Stomach smooth muscle (tissue), 2 donors: ENCODE data around the gene SMYD3.

Source experiments
- H3K27ac ChIP-seq: one replicate; pipeline ENCODE4 v1.7.0; 2013; ENCODE audit warnings: mild to moderate bottlenecking, low read length, inconsistent platforms
- H3K27me3 ChIP-seq, 2 donors: one replicate each; pipeline ENCODE4 v1.7.0; 2013; ENCODE audit warnings: low read length in 2 of 2; ENCODE audit not compliant: insufficient read depth in 2 of 2, control insufficient read depth in 1 of 2
- H3K36me3 ChIP-seq, 2 donors: one replicate each; pipeline ENCODE4 v1.7.0; 2013; ENCODE audit warnings: low read length in 2 of 2; ENCODE audit not compliant: control insufficient read depth in 2 of 2, insufficient read depth in 2 of 2
- H3K4me1 ChIP-seq: one replicate; pipeline ENCODE4 v1.7.0; 2013; ENCODE audit warnings: low read length; ENCODE audit not compliant: control insufficient read depth, insufficient read depth
- H3K4me3 ChIP-seq, 2 donors: one replicate each; pipeline ENCODE4 v1.7.0; 2013; ENCODE audit warnings: low read length in 2 of 2
- H3K9ac ChIP-seq, 2 donors: one replicate each; pipeline ENCODE4 v1.7.0; 2013; ENCODE audit warnings: low read length in 2 of 2, mild to moderate bottlenecking in 1 of 2
- H3K9me3 ChIP-seq, 2 donors: one replicate each; pipeline ENCODE4 v1.7.0; 2013; ENCODE audit warnings: low read length in 2 of 2; ENCODE audit not compliant: control insufficient read depth in 2 of 2
- donor health status: healthy.
- donor health status: Pancreatic carcinoma.

Gene SMYD3

DNA sequence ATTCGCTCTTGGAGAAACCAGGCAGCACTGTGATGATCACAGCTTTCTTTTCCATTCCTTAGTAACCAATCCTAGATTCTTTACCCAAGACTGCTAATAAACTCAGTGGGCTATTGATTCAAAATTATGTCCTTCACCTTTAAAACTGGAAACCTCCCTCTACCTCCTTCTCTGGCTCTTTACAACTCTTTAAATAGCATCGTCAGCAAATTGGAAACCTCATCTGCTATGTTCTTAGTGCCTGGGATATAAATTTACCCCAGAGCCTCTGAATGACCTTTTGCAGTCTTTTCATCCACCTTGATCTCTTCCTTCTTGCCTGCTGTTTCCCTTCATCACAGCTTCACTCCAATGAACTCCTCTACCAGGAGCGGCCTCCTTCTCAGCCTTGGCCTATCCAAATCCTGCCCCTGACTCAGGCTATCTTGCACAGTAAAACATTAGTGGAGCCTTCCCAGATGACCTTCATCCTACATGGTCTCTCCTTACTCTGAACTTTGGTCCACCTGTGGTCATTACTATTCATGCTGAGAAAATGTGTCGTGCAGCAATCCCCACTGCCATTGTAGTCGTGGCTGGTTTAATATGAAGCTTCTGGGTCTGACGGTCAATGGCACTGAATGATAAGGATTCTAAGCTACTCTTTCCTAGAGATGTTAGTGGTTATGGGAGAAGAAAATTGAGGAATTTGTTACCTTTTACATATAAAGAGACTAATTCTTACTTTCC is 644.1 kb downstream of the SMYD3 start:
- Histone ChIP-seq H3K27me3 (no peaks in the 10 kb centered on the region), H3K9me3 (no peaks in the 10 kb centered on the region), H3K36me3 (peaks cover 0 to 3% of the 10 kb centered on the region in 2 donors), H3K27ac (no peak overlapping the region), H3K4me1 (peaks cover 18% of the 10 kb centered on the region), H3K4me3 (no peak overlapping the region), H3K9ac (no peak overlapping the region)

DNA sequence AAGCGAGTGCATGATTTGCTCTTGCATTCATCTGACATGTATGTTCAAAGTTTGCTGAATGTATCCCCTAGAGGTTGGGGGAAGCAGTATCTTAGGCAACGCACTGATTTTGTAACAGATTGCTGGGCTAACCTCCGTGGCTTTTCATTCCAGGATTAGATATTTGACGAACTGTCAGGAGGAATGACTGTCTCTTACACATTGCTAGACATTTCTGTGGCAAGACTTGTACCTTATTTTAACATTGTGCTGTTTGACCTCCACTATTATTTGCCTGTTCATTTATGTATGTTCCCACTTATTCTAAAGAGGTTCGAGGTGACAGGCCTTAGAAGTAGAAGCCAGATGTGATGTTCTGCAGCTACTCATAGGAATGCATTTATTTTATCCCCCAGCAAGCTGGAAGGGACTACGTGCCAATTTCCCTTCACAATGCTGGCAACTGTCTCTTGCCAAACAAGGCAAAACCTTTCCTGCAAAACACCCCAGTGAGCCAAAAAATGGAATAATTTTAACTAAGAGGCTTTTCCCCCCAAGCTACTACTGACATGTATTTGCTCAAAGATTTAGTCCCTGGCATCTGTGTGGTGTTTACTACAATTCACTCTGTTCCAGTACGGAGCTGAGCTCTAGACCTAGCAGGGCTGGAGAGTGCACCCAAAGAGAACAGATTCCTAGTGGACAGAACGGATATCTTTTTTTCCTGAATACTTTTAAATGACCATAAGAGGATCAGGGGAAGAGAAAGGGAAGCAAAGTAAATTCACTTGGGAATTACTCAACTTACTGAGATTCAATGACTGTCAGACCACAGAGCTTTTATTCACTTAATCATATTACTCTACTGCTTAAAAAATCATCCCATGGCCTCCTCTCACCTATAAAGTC is 646.2 kb downstream of the SMYD3 start:
- peak overlapping the region; percentile 6 for H3K27ac ChIP-seq

DNA sequence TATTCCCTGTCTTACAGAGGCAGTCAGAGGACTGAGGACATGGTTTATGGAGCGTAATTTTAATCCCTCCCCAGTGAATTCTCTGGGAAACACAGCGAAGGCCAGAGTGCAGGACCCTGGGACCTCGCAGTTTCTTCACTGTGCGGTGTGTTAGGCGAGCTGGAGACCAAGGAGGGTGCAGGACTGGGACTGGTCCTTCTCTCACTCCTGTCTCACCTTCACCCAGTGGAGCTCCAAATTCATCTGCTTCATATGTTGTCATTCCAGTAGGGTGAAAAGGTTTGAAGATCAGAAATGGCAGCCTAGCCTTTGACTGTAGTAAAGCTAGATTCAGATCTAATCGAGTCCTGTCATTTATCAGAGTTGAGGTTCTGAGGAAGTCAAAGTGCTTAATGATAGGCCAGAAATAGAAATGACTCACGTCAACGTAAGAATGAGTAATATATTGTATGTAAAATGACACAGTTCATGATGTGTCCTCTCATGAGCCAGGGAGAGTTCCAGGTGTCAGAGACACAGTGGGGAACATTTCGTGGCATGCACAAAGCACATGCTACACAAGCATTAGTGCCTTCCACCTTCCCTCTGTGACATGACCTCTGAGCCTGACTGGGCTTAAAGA is 647.5 kb downstream of the SMYD3 start:
- peaks cover 21% of the 10 kb centered on the region for H3K4me1 ChIP-seq
- no peaks in the 10 kb centered on the region for H3K27me3 ChIP-seq
- no peak overlapping the region for H3K4me3 ChIP-seq
- H3K36me3 ChIP-seq, result peaks cover 0 to 3% of the 10 kb centered on the region in 2 donors
- no peaks in the 10 kb centered on the region for H3K9me3 ChIP-seq
- H3K9ac ChIP-seq, result no peak overlapping the region
- no peak overlapping the region for H3K27ac ChIP-seq

More for the DNA sequence above, 646.2 kb downstream of the SMYD3 start:
- Histone ChIP-seq H3K36me3 (peaks cover 0 to 3% of the 10 kb centered on the region in 2 donors), H3K27me3 (no peaks in the 10 kb centered on the region), H3K9ac (no peak overlapping the region), H3K4me1 (peaks cover 21% of the 10 kb centered on the region), H3K4me3 (no peak overlapping the region), H3K9me3 (no peaks in the 10 kb centered on the region)

DNA sequence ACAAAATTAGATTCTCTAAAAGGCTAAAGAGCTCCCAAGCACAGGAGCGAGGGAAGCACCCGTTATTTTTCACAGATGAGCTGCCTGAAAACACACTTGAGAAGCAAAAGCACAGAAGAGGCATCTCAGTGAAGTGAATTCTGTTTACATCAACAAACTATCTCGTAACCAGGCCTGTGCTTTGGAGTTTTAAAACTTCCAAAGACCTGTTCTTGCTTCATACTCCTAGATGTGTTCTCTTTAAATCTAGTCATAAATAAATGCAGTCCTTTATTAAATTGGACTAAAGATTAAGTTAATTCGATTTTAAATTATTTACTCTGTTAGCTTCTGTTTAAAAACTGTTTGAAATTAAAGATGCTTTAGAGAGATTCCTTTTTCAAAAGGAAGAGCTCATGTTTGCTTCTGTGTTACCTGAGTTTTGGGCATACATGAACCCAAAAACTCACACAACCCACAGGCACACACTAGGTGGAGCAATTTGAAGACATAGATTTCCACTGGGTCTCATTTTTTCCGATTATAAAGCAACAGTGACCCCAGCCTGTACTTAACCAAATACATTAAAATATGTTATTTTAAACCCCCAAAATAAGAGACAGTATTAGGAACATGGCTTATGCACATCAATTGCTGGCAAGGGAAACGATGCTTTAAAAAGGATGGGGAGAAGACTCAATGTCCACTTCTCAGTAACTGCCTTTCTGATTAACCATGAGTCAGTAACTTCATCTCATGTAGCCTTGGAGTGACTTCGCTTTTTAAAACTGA is 648.2 kb downstream of the SMYD3 start:
- H3K27ac ChIP-seq, result no peak overlapping the region
- H3K27me3 ChIP-seq, result no peaks in the 10 kb centered on the region
- no peak overlapping the region for H3K4me3 ChIP-seq
- no peak overlapping the region for H3K9ac ChIP-seq
- peaks cover 21% of the 10 kb centered on the region for H3K4me1 ChIP-seq
- H3K9me3 ChIP-seq, result no peaks in the 10 kb centered on the region
- peaks cover 0 to 3% of the 10 kb centered on the region in 2 donors for H3K36me3 ChIP-seq

DNA sequence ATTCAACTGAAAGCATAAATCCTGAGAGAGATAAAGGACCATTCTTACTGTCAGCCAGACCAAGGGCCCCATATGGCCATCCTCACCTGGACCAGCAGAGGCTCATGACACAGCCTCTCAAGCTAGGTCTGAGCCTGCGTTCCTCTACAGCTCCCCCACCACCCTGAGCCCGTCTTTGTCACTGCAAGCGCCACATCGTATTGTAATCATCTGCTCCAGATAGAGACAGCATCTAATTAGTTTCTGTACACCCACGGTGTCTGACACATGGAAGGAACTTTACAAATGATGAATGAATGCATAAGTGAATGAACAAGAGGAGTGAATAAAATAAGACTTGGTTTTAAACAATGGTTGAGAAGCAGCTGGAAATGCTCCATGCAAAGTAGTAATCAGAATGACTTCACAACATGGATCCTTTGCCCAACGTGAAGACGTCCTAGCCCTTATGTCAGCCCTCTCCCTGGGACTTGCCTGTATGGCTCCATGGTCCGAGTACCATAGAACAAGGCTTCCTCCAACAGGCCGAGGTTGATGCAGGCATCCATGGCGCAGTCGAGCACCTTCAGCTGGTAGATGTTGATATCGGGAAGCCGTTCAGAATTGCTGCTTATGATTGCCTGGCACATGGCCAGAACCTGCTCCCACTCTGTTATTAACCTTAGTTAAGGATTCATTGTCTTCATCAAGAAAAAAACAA is 648.9 kb downstream of the SMYD3 start:
- H3K9me3 ChIP-seq, result no peaks in the 10 kb centered on the region
- H3K36me3 ChIP-seq, result no peaks in the 10 kb centered on the region
- no peak overlapping the region for H3K27ac ChIP-seq
- no peak overlapping the region for H3K9ac ChIP-seq
- no peak overlapping the region for H3K4me3 ChIP-seq
- no peaks in the 10 kb centered on the region for H3K27me3 ChIP-seq
- peaks cover 21% of the 10 kb centered on the region for H3K4me1 ChIP-seq

DNA sequence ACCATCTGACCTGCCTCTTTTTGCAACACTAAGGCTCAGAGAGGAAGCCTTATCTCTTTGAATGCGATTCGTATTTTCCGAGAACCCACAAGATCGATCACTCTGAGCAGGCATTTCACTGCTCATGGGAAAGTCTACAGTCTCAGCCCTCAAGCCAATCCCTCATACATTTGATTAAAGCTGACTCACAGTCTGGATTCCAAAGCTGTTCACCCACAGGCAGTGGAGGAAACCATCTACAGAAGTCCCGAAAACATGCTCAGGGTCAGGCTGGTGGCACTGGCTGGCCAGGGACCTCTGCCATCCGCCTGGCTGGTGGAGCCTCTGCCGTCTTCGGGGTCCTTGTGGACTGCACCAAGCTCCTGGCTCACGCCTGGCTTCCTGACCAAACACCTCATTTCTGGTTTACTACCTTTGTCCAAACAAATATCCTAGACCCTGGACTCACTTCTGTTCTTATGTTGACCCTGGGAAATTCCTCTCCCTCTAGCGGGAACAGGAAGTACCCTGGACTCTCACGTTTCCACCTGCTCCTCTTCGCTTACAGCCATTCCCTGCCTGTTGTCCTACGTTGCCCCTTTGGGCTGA is 650.0 kb downstream of the SMYD3 start:
- no peaks in the 10 kb centered on the region for H3K36me3 ChIP-seq
- no peak overlapping the region for H3K4me3 ChIP-seq
- no peak overlapping the region for H3K27ac ChIP-seq
- no peaks in the 10 kb centered on the region for H3K9me3 ChIP-seq
- no peak overlapping the region for H3K9ac ChIP-seq
- H3K4me1 ChIP-seq, result peaks cover 21% of the 10 kb centered on the region
- no peaks in the 10 kb centered on the region for H3K27me3 ChIP-seq

DNA sequence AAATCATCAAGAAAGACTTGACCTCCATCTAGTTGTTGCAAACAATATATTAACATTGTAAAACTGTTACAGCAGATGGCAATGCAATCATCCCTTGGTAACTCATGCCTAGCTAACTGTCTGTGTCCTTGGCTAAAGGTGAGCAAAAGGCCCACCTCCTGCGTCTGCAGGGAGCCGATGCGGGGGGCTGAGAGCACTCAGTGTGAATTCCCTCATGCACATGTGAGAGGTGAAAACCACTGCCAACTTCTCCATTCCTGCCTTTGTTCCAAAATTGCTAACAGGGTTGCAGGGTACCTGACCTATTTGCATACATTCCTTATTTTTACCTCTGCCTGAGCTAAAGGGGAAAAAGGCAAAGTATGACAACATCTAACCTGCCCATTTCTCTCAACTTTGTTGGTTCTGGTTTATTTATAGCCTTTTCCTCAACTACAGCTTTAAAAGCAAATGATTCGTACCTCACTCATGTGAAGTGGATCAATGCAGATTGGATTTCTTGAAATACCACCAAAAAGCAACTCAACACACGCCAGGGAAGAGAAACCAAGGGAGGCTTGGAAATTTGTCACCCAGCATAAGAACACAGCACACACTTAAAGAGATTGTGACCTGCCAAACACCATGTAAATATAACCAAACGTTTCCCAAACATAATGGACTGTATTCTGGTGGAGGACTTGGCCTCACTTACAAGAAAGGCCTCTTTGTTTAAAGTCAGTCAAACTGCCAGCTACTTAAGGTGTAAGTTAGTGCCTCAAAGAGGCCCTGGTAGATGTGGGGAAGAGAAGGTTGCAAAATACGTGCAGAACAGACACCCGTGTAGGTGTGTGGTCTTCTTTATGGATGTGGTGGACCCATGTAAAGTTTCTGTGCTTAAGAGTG is 651.0 kb downstream of the SMYD3 start:
- H3K9me3 ChIP-seq, result no peaks in the 10 kb centered on the region
- no peaks in the 10 kb centered on the region for H3K36me3 ChIP-seq
- H3K9ac ChIP-seq, result no peak overlapping the region
- no peak overlapping the region for H3K27ac ChIP-seq
- no peaks in the 10 kb centered on the region for H3K27me3 ChIP-seq
- H3K4me3 ChIP-seq, result no peak overlapping the region
- peaks cover 15% of the 10 kb centered on the region for H3K4me1 ChIP-seq

DNA sequence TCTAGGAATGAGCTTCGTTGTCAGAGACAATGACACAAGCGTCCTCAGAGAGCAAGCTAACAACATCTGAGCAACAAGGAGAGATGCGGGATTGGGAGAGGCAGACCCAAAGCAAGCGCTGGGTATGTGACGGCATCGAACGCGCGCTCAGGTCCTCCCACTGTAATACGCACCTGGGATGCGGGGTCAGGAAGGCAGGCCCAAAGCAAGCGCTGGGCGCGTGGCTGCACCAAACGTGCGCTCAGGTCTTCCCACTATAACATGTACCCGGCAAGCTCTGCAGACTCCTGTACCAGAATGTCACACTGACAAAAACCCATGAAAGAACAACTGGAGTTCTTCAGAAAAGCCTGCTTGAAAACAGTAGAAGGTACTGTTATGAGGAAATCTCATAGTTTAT is 653.8 kb downstream of the SMYD3 start:
- H3K4me3 ChIP-seq, result no peak overlapping the region
- no peak overlapping the region for H3K9ac ChIP-seq
- H3K4me1 ChIP-seq, result peaks cover 3% of the 10 kb centered on the region
- H3K9me3 ChIP-seq, result no peaks in the 10 kb centered on the region
- no peaks in the 10 kb centered on the region for H3K36me3 ChIP-seq
- H3K27ac ChIP-seq, result no peak overlapping the region
- H3K27me3 ChIP-seq, result no peaks in the 10 kb centered on the region

DNA sequence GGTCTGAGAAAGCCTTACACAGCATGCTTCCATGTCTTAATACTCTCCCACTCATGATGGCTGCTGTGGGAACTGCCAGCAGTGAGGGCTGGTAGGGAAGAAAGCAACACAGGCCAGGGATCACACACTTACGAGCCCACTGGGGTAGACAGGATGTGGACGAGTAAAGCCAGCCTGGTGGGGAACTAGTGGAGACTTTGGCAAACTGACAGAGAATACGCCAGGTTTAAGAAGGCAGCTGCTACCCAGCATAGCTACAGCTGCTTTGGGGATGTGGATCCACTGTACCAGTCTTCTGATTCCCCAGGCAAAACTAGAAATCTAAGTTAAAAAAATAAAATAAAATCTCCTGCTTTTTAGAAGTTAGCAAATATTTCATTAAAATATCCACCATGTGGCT is 664.0 kb downstream of the SMYD3 start:
- no peaks in the 10 kb centered on the region for H3K9me3 ChIP-seq
- H3K9ac ChIP-seq, result no peak overlapping the region
- no peaks in the 10 kb centered on the region for H3K4me1 ChIP-seq
- no peaks in the 10 kb centered on the region for H3K27me3 ChIP-seq
- H3K27ac ChIP-seq, result no peak overlapping the region
- no peaks in the 10 kb centered on the region for H3K36me3 ChIP-seq
- H3K4me3 ChIP-seq, result no peak overlapping the region
